ENCODE results near the gene TRRAP. TPM values are rescaled to one million over a fixed set of nuclear protein-coding genes. Genes with fewer than 3 reads are reported as not detected.

Gene TRRAP
- total RNA-seq, 1 donor = 20.3 TPM

DNA sequence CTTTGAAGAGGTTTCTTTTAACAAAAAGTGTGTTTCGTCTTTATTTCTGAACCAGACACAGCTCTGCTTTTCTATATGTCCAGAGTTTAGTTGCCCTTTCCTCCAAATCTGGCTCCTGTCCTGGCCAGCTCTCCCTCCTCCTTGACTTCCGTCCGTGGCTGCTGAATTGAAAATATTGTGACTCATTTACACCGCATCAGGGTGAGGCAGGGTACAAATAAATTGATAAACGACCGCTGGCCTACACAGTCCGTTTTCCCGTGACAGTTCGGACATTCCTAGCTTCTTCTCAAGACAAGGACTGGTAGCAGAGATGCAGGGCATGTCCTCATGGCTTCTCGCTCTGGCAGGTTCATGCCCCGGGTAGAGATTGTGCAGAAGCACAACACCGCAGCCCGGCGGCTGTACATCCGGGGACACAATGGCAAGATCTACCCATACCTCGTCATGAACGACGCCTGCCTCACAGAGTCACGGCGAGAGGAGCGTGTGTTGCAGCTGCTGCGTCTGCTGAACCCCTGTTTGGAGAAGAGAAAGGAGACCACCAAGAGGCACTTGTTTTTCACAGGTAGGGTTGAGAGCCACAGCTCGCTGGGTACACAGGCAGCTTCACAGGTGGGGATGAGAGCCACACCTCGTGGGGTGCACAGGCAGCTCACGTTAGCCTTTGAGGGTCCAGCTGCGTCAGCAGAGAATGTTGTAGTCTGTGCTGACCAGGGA, 126.6 kb downstream of the TRRAP start:
- TF ChIP-seq, protein P1, sequence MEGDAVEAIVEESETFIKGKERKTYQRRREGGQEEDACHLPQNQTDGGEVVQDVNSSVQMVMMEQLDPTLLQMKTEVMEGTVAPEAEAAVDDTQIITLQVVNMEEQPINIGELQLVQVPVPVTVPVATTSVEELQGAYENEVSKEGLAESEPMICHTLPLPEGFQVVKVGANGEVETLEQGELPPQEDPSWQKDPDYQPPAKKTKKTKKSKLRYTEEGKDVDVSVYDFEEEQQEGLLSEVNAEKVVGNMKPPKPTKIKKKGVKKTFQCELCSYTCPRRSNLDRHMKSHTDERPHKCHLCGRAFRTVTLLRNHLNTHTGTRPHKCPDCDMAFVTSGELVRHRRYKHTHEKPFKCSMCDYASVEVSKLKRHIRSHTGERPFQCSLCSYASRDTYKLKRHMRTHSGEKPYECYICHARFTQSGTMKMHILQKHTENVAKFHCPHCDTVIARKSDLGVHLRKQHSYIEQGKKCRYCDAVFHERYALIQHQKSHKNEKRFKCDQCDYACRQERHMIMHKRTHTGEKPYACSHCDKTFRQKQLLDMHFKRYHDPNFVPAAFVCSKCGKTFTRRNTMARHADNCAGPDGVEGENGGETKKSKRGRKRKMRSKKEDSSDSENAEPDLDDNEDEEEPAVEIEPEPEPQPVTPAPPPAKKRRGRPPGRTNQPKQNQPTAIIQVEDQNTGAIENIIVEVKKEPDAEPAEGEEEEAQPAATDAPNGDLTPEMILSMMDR (IDR thresholded peaks at IDR 0.05; ENCODE audit: insufficient read depth, low read depth, low read length) = no peak
- H3K4me3 ChIP-seq (ENCODE audit: low read depth, low read length) = no peak overlapping the region
- DNase-seq (ENCODE audit: low read depth) = no peak

DNA sequence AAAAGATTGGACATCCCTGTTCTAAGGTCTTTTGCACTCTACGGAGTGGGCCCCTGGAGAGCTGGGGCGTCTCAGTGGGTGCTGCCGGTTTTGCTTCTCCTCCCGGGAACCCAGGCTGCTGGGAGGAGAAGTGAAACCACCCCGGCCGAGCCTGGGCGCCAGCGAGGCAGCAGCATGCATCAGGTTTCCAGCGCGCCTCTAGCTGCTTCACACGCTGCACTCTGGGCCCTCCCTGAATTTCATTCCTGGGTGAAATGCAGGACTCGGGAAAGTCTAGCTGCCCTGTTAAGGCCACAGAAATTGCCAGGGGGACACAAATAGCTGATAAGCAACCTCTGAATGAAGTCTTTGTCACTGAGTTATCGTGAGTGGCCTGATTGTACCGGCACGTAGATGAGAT, 127.4 kb downstream of the TRRAP start:
- DNase-seq (ENCODE audit: low read depth) = no peak
- H3K4me3 ChIP-seq (ENCODE audit: low read depth, low read length) = no peak overlapping the region
- TF ChIP-seq, protein P1 (IDR thresholded peaks at IDR 0.05; ENCODE audit: insufficient read depth, low read depth, low read length) = no peak

DNA sequence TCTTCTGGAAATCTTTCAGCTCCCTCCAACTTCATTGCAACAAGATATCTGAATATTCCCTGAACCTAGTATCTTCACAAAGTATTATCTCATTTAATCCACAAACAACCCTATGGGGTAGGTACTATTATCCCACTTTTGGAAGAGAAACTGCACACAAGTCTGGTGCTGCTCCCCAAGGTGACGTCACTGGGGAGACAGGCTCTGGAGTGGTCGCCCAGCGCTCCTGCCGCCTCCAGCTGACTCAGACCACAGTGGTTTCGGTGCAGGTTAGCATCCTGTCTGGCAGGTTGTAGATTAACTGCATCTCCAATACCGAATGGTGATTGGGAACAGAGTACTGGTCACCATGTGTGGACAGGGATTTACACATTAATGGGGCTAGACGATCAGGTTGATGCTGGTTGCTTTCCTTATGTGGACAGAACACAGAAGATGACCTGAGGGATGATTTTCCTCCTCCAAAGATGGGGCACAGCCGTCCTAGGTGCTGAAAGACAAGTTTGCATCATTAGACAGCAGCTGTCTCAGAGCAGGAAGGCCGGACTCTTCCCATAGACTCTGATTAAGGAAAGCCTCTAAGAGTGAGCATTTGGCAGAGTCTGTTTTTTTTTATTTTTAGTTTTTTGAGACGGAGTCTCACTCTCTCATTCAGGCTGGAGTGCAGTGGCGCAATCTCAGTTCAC, 128.6 kb downstream of the TRRAP start:
- no peak for DNase-seq (ENCODE audit: low read depth)
- no peak overlapping the region for H3K4me3 ChIP-seq (ENCODE audit: low read depth, low read length)
- TF ChIP-seq, protein P1 (IDR thresholded peaks at IDR 0.05; ENCODE audit: insufficient read depth, low read depth, low read length) = no peak

DNA sequence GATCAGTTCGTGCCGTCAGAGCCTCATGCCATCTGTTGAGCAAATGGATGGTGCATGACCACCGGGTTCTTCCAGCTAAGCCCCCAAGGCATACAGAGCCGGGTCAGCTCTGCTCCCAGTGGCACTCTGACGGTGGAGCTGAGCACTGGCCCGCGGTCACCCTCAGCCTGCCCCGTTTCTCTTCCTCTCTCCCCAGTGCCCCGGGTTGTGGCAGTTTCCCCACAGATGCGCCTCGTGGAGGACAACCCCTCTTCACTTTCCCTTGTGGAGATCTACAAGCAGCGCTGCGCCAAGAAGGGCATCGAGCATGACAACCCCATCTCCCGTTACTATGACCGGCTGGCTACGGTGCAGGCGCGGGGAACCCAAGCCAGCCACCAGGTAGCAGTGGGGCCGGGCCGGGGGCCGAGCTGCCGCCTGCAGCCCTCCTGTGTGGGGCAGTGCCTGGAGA, 129.9 kb downstream of the TRRAP start:
- H3K4me3 ChIP-seq (ENCODE audit: low read depth, low read length) = no peak overlapping the region
- no peak for DNase-seq (ENCODE audit: low read depth)
- TF ChIP-seq, protein P1 (IDR thresholded peaks at IDR 0.05; ENCODE audit: insufficient read depth, low read depth, low read length) = no peak

DNA sequence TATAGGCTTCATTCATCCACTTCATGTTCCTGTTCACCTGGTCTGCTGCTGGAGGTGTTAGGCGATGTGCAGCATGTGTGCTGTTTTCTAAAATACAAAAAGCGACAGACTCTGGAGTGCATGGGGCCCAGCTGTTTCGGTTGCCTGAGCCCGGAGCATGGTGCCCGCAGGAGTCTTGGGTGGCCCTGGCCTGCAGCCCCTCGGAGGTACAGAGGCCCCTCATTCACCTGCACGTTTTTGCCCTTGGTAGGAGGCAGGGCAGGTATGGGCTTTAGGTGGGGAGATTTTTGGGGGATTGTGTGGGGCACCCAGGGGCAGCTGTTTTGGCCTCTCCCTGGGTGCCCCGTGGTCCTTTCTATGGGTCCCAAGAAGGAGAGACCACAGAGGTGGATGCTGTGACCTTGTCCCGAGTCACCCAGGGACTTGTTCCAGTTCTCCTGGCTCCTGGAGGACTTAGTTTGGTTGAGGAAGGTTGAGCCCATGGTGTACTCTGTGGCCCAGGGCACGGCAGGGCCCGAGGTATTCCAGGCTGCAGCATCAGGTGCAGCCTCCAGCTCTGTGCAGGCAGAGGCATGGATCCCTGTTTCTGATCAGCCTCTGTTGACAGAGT, 130.7 kb downstream of the TRRAP start:
- H3K4me3 ChIP-seq (ENCODE audit: low read depth, low read length) = no peak overlapping the region
- TF ChIP-seq, protein P1 (IDR thresholded peaks at IDR 0.05; ENCODE audit: insufficient read depth, low read depth, low read length) = no peak

DNA sequence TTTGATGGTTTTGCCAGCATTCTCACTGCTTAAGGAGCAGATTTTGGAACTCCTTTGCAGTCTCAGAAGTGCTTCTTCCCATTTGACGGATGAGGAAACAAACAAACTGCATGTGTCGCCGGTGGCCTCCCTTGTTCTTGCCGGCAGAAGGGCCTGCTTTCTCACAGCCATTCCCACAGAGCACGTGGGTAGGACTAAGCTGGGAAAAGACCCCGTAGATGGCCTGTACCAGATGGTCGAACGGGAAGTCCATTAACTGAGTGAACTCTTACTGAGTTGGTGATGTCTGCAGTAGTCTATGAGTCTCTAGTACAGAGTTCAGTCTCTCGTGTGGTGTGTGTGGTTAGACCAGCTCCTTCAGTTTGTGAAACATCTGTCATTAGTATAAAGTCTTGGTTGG, 131.9 kb downstream of the TRRAP start:
- TF ChIP-seq, protein P1 (IDR thresholded peaks at IDR 0.05; ENCODE audit: insufficient read depth, low read depth, low read length) = no peak
- no peak overlapping the region for H3K4me3 ChIP-seq (ENCODE audit: low read depth, low read length)
- no peak for DNase-seq (ENCODE audit: low read depth)

More for the DNA sequence above, 130.7 kb downstream of the TRRAP start:
- no peak for DNase-seq (ENCODE audit: low read depth)

Measured in fibroblast of villous mesenchyme (primary cell).